KMS-11 (cell line): ENCODE results near the gene FGF6.

Source experiments
- H2AFZ ChIP-seq: fragments of 200-600 bp; sonication (generic); 2 replicates; pipeline ENCODE4 v1.6.1; 2016; ENCODE audit warnings: antibody characterized with exemption, mixed run types, low read depth
- H3K27ac ChIP-seq: fragments of 200-600 bp; sonication (generic); 2 replicates; pipeline ENCODE4 v1.6.1; 2016; ENCODE audit warnings: mild to moderate bottlenecking, mixed run types
- H3K27me3 ChIP-seq: fragments of 200-600 bp; sonication (generic); 2 replicates; pipeline ENCODE4 v1.6.1; 2017; ENCODE audit warnings: mild to moderate bottlenecking, low read depth, mixed run types, moderate library complexity; ENCODE audit not compliant: insufficient read depth
- H3K36me3 ChIP-seq: fragments of 200-600 bp; sonication (generic); 2 replicates; pipeline ENCODE4 v1.6.1; 2017; ENCODE audit warnings: mild to moderate bottlenecking, mixed run types; ENCODE audit not compliant: insufficient read depth
- H3K4me1 ChIP-seq: fragments of 200-600 bp; sonication (generic); 2 replicates; pipeline ENCODE4 v1.6.1; 2016; ENCODE audit warnings: mild to moderate bottlenecking, low read depth, mixed run types; ENCODE audit not compliant: poor library complexity, severe bottlenecking
- H3K4me2 ChIP-seq: fragments of 200-600 bp; sonication (generic); 2 replicates; pipeline ENCODE4 v1.7.0; 2016; ENCODE audit warnings: mild to moderate bottlenecking, mixed run types
- H3K4me3 ChIP-seq: fragments of 200-600 bp; sonication (generic); IDR thresholded peaks from 2 replicates; pipeline ENCODE4 v1.6.1; 2017; ENCODE audit warnings: low read depth, low read length, mixed read lengths; ENCODE audit not compliant: insufficient read depth
- H3K79me2 ChIP-seq: fragments of 200-600 bp; sonication (generic); 2 replicates; pipeline ENCODE4 v1.6.1; 2016; ENCODE audit warnings: low read depth, mixed run types; ENCODE audit not compliant: insufficient read depth
- H3K9ac ChIP-seq: fragments of 200-600 bp; sonication (generic); 2 replicates; pipeline ENCODE4 v1.6.1; 2016; ENCODE audit warnings: mild to moderate bottlenecking, mixed run types
- H4K20me1 ChIP-seq: fragments of 200-600 bp; sonication (generic); 2 replicates; pipeline ENCODE4 v1.6.1; 2016; ENCODE audit warnings: mild to moderate bottlenecking, mixed run types; ENCODE audit not compliant: insufficient read depth
- TF ChIP-seq, protein P1 (sequence below): fragments of 200-600 bp; sonication (generic); conservative IDR thresholded peaks from 2 replicates; pipeline ENCODE4 v1.6.1; 2017; ENCODE audit warnings: low read depth, mild to moderate bottlenecking, antibody characterized with exemption, low read length, moderate library complexity, mixed read lengths

Gene FGF6, protein sequence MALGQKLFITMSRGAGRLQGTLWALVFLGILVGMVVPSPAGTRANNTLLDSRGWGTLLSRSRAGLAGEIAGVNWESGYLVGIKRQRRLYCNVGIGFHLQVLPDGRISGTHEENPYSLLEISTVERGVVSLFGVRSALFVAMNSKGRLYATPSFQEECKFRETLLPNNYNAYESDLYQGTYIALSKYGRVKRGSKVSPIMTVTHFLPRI

DNA sequence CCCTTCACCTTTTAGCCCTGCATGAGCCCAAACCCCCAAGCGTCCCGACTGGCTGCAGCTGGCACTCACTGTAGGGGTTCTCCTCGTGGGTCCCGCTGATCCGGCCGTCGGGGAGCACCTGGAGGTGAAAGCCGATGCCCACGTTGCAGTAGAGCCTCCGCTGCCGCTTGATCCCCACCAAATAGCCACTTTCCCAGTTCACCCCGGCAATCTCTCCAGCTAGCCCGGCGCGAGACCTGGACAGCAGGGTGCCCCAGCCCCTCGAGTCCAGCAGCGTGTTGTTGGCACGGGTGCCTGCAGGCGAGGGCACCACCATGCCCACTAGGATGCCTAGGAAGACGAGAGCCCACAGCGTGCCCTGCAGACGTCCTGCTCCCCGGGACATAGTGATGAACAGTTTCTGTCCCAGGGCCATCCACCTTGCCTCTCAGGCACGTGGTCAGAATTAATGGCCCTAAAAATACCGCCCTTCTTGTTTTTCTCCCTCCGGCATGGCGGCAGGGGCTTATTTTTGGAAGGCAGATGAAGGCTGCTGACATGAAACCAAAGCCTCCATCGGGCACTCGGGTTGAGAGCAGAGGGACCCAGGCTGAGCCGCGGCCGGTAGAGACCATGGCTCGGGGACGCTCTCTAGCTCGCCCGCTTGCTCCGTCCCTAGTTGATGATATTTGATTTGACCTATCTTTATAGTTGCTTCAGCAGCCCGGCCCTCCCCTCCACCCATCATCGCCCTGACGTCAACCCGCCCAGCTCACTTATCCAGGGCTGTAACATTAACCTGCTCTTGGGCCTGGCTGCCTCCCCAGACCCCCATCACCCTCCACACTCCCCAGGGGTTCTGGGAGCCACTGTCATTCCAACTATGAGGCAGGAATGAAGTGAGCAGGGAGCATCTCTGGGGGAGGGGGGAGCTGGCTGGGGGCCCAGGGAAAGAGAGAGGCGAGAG lies at the start of gene FGF6:
TSS of gene FGF6 (minus strand) at position 660 of the 946 bp plus-strand sequence. CDS start at position 415, 245 bp downstream.
- TF ChIP-seq, protein P1, sequence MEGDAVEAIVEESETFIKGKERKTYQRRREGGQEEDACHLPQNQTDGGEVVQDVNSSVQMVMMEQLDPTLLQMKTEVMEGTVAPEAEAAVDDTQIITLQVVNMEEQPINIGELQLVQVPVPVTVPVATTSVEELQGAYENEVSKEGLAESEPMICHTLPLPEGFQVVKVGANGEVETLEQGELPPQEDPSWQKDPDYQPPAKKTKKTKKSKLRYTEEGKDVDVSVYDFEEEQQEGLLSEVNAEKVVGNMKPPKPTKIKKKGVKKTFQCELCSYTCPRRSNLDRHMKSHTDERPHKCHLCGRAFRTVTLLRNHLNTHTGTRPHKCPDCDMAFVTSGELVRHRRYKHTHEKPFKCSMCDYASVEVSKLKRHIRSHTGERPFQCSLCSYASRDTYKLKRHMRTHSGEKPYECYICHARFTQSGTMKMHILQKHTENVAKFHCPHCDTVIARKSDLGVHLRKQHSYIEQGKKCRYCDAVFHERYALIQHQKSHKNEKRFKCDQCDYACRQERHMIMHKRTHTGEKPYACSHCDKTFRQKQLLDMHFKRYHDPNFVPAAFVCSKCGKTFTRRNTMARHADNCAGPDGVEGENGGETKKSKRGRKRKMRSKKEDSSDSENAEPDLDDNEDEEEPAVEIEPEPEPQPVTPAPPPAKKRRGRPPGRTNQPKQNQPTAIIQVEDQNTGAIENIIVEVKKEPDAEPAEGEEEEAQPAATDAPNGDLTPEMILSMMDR: no peak
- H2AFZ ChIP-seq: no peak within 1 kb of the TSS
- no peak within 1 kb of the TSS for H3K4me2 ChIP-seq
- no peaks in the 10 kb centered on the region for H4K20me1 ChIP-seq
- no peak within 1 kb of the TSS for H3K9ac ChIP-seq
- H3K4me1 ChIP-seq: no peaks in the 10 kb centered on the region
- no peak within 1 kb of the TSS for H3K4me3 ChIP-seq
- no peaks in the 10 kb centered on the region for H3K27me3 ChIP-seq
- no peaks in the 10 kb centered on the region for H3K79me2 ChIP-seq
- no peak within 1 kb of the TSS for H3K27ac ChIP-seq
- no peaks in the 10 kb centered on the region for H3K36me3 ChIP-seq

DNA sequence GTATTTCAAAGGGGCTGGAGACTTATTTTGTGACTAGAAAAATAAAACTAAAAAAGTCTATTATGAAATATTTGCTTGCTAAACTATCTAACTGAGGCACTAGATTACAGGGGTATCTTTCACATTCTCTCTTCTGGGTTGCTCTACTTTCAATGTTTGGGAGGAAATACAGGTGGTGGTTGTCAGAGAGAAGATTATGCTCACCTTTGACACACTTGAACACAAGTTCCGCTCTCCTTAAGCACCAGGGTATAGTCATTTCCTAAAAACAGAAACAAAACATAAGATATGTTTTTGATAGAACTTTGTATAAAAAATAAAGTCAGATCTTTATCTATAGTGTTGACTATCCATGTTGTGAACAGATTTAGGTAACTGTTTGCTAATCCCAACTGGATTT lies 45.4 kb upstream of the FGF6 start:
- H2AFZ ChIP-seq: no peak overlapping the region
- H4K20me1 ChIP-seq: no peaks in the 10 kb centered on the region
- no peaks in the 10 kb centered on the region for H3K27me3 ChIP-seq
- H3K36me3 ChIP-seq: no peaks in the 10 kb centered on the region
- no peak overlapping the region for H3K4me3 ChIP-seq
- no peaks in the 10 kb centered on the region for H3K79me2 ChIP-seq
- TF ChIP-seq, protein P1: no peak
- no peak overlapping the region for H3K9ac ChIP-seq
- H3K27ac ChIP-seq: no peak overlapping the region
- no peak overlapping the region for H3K4me2 ChIP-seq
- no peaks in the 10 kb centered on the region for H3K4me1 ChIP-seq

DNA sequence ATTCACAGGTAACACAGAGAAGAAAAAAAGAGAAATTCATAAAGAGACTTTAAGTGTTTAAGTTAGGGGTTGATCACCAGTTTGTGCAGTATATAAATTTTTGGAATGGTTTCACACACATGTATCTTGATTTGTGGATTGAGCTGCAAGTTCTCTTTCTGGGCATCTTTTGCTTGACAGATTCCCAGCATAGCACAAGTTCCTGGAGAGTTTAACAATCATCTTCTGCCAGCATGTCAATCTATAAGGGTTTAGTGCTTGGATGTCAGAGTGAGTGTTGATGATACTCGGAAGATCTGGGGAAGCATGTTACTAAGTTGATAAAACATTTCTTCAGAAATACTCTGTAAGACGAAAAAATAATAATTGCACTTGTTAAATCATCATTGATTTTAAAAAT lies 43.9 kb upstream of the FGF6 start:
- Histone ChIP-seq H2AFZ (no peak overlapping the region), H3K27me3 (no peaks in the 10 kb centered on the region), H3K4me3 (no peak overlapping the region), H3K4me2 (no peak overlapping the region), H3K27ac (no peak overlapping the region), H3K36me3 (no peaks in the 10 kb centered on the region), H4K20me1 (no peaks in the 10 kb centered on the region), H3K79me2 (no peaks in the 10 kb centered on the region), H3K9ac (no peak overlapping the region), H3K4me1 (no peaks in the 10 kb centered on the region)
- TF ChIP-seq, protein P1: no peak

DNA sequence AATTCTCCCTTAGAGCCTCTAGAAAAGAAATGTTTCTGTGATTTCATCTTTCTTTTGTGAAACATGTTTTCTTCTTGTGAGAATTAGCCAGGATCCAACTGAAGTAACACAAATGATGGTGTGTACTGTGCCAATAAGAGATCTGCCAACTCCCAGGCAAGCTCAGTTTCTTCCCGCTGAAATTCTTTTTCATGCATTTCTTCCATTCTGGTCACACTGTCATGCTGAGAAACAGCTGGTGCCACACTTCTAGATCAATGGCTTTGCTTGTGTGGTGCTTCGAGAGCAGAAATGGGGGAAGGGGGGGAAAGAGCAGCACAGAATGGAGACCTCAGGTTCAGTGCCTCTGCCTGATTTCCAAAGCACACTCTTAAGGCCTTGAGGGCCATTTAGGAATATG lies 41.4 kb upstream of the FGF6 start:
- H4K20me1 ChIP-seq: no peaks in the 10 kb centered on the region
- H3K27me3 ChIP-seq: no peaks in the 10 kb centered on the region
- no peak overlapping the region for H3K9ac ChIP-seq
- no peaks in the 10 kb centered on the region for H3K4me1 ChIP-seq
- TF ChIP-seq, protein P1: no peak
- no peaks in the 10 kb centered on the region for H3K79me2 ChIP-seq
- no peaks in the 10 kb centered on the region for H3K36me3 ChIP-seq
- no peak overlapping the region for H3K27ac ChIP-seq
- no peak overlapping the region for H3K4me2 ChIP-seq
- H3K4me3 ChIP-seq: no peak overlapping the region
- H2AFZ ChIP-seq: no peak overlapping the region
